SKM-1 treated with dmso at 0.1 percent for 144 hours (cell line): ENCODE measurements around the gene CDH4.

ENCODE experiments used
- DNase-seq: peaks from one replicate; lab custom pipeline; 2025; ENCODE audit not compliant: unreplicated experiment; lab: John Stamatoyannopoulos, UW

CDH4 gene

DNA sequence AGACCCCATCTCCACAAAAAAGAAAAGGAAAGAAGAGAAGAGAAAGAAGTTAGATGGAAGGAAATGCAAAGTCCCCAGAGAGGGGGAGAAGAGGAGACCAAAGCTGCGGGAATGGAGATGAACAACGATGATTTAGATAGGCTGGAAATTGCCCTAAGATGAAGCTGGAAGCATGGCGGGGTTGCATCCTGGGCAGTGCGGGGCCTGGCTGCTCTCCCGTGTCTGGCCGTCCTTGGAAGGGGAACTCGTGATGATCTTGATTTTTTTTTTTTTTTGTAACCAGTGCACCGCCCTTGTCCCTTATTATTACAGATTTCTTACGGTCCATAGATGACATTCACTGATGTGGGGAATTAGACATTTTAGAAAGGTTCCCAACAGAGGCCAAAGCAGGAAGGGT lies 276.5 kb downstream of the CDH4 start:
- DNase-seq, result no peak

DNA sequence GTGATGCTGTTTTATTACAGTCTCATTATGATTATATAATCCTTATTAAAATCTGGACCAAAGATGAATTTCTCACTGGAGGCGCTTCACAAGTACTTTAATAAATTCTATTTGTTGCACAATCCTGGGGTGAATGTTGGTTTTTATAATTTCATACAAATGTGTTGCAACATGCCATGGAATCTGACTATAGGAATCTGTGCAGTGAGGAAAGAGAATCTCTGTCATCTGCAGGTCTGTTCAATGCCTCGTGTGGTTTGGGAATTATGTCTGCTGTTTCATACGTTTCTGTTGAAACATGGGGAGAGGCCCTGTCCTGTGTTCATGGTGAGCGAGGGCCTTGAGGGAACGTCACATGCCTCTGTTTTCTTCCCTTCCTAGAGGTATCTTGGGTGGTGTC lies 277.3 kb downstream of the CDH4 start:
- no peak for DNase-seq

DNA sequence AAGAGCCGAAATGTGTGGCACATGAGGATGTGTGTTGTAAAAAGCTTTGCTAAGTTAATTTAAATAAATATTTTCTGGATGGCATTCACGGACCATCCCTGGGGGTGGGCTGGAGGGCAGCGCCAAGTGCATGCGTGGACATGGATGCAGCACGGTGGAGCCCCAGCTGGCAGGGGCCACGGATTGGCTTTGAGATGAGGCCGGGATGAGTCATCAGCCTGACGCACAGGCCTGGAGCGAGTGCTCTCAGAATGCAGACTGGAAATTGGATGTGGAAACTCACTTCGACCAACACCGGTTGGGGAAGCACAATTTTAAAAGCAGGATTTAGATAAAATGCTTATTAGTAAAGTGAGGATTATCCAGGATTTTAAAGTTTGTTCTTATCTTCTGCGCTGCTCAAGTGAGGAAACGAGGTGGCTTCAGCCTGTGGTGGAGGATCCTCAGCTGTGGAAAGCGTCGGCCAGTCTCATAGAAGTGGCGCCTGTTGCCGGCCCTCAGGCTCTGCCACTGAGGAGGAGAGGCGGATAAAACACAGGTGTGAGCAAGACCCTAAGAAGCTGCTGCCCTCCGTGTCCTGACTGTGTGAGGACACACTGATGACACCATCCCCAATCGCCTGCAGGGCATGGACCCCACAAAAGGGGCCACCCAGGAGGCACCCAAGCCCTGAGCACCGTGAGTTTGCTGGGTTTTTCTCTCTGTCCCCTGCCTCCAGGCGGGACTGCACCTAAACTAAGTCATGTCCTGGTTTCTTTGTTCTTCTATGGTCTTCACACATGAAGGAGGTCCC lies 279.7 kb downstream of the CDH4 start:
- no peak for DNase-seq

DNA sequence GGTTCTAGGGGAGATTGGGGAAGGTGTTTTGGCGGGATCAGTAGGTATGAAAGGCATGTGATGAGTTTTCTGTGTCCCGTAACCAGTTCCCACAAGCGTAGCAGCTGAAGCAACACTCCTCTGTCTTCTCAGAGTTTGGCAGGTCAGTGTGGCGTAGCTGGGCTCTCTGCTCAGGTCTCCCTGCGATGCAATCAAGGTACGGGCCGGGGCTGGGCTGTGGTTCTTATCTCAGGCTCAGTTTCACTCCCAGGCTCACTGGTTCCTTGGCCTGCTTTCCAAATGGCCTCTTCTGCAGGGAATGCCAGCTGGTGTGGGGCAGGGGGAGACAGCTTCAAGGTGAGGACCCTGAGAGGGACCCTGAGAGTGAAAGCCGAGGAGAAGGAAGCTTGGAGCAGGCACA lies 280.7 kb downstream of the CDH4 start:
- DNase-seq, result no peak

DNA sequence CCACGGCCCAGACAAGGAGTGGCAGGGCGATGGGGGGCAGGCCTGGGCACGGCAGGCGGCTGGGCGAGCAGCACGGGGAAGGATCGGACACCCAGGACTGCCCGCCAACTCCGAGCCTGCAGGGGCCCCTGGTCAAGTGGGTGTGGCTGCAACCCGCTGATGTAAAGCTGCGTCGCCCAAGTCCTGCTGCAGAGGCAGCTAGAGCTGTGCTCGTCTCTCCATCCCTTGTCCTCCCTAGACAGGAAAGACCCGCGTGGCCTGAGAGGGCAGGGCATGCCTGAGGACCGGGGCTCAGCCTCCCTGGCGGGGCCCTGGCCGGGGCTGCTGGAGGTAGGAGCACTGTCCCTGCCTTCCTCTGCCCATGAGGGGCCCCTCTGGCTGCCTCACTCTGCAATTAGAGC lies 281.2 kb downstream of the CDH4 start:
- no peak for DNase-seq

DNA sequence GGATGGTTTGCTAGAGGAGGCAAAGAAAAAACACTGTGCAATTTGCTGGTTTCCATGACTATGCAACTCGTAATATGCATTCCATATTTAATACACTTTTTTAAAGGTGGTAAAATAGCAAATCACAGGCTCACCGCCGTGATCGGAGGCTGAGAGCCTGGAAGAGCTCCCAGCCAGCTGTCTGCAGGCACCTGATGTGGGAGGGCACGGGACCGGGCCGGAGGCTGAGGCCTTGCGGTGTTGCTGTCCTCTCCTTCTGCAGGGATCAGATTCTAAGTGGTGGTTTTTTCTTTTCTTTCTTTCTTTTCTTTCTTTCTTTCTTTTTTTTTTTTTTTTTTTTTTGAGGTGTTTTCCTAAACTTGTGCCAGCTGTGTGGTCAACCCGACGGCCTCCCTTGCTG lies 282.3 kb downstream of the CDH4 start:
- no peak for DNase-seq

DNA sequence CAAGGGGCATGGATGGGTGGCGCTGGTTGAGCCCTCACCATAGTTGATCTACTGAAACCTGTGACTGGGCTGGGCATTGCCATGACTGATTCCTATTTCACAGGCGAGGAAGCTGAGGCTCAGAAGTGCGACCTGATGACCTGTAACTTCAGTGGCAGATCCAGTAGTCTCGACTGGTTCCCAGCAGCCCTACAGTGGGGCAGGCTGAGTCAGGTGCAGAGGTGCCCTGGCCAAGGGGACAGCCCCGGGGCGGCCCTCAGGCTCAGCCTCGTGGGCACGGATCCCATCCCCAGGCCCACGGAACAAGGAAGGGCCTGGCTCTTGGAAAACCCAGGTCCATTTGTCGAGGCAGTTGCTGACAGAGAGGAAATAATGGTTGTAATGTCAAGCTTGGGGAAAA lies 283.0 kb downstream of the CDH4 start:
- no peak for DNase-seq

DNA sequence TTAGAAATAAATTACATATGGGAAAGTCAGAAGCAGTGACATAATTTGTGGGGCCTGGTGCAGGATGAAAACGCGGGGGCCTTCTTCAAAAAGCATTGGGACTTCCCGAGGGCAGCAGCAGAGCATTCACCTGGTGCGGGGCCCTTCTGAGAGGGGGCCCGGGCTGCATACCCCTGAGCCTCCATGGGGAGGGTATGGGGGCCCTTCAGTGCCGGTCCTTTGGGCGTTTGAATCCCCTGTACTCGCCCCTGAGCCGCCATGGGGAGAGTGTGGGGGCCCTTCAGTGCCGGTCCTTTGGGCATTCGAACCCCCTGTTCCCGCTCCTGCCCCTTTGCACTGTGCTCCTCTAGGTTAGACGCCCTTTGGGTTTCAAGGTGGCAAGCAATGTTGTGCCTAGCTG lies 283.5 kb downstream of the CDH4 start:
- no peak for DNase-seq

DNA sequence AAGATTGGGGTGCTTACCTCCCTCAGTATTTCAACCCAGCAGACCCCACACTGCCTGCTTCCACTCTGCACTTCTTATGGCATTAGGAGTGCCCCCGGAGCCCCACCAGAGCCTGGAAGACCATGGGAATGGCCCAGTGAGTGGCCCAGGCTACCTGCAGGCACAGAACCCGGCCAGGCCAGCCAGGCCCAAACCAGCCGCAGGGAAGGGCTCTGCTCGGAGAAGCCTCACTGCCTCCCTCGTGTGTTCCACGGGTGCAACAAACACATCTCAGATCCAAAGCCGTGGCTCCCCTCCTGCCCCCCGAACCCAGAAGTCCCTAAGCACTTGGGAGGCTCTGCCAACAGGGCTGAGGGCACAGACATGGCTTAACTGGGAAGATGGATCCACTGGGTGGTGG lies 283.9 kb downstream of the CDH4 start:
- DNase-seq, result no peak

DNA sequence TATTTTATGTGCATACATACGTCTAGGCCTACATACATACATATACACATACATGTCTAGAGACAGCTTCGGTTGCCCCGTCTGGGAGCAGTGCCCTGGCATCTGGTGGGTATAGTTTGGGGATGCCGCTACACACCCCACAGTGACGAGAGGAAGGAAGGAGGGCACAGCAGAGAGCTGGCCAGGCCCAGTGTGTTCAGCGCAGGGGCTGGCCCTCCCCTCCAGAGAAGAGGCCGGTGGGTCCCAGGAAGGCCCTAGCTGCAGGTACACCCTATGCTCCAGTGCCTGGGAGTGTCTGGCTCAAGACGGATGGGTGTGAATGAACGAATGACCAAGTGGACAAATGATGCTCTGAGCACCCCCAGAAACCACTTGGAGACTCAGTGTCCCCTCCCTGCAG lies 284.6 kb downstream of the CDH4 start:
- DNase-seq, result no peak

DNA sequence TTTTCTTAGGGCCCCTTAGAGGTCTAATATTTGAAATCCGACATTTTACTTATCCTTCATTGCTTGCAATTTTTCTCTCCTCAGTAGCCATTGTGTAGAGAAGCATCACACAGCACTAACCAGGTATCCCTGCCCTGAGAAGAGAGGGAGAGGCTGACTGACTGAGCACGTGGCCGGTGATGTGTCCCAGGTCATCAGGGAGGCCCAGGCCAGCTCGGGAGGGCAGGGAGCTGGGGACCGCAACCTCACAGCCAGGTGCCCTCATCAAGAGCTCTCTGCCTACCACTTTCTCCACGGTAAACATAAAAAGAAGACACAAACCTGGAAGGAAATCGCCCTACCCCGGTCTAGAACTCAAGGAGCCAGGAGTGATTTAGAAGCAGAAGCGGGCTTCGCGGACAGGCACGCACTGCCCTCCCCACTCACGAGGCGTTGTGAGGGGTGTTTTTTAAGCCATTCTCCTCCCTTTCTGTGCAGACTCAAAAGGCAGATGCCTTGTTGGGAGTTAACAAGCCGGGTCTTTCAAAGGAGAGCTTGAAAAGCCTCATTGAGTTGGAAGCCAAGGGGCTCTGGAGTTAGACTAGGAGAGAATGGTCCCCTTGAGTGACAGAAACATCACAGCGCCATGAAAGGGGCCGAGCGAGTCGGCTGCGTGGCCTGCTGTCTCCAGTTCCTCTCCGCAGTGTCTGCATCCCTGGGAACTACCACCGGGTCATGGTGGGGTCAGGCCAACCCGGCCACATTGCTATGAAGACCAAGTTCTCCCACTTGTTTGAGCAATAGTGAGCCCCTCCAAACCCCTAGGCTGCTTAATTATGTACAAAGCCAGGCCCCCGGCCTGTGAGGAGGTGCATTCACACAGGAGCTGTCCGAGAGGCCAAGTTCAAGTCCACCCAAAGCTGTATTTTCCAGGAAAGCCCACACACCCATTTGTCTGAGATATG lies 285.4 kb downstream of the CDH4 start:
- no peak for DNase-seq

DNA sequence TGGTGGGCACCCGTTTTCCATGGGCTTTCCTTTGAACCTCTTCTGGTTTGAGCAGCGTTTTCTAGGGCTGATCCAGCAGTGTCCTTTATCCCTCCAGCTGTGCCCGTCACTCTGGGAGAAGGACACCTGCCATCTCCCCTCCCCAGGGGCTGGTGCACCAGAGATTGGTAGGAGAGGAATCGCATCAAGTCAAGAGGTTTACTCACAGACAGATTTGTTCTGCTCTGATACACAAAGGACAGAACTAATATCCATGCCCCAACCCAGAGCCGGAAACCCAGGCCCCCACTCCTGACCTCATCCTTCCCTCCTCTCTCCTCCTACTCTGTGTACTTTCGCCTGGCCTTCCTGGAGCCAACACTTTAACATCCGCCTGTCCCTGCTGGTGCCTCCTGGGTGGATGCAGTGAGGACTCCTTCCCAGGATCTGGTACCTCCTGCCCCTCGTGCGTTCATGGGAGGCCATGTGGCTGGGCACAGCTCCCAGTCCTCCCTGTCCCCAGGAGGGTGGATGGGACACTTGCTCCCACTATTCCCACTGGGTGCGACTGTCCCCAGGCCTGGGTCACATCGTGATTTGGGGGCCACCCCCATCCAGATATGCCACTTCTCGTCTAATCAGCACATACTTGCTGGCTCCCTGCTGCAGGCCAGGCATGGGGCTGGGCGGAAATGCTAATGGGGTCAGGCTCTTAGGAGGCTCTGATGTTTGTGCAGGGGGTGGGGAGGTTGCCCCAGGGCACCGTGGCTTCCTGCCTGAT lies 286.3 kb downstream of the CDH4 start:
- no peak for DNase-seq

DNA sequence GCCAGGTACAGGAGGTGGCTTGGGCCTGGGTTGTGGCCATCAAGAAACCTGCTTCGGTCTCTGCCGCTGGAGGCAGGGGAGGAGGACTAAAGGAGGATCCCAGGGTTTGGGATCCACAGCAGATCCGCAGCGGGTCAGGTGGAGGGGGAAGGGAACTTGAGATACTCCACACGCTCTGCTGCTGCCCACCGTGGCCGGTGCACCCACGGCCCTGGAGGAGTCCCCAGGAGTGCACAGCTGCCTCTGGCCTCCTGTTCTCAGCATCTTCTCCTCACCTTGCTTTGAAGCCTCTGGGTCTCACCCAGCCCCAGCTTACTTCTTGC lies 286.8 kb downstream of the CDH4 start:
- DNase-seq, result no peak

DNA sequence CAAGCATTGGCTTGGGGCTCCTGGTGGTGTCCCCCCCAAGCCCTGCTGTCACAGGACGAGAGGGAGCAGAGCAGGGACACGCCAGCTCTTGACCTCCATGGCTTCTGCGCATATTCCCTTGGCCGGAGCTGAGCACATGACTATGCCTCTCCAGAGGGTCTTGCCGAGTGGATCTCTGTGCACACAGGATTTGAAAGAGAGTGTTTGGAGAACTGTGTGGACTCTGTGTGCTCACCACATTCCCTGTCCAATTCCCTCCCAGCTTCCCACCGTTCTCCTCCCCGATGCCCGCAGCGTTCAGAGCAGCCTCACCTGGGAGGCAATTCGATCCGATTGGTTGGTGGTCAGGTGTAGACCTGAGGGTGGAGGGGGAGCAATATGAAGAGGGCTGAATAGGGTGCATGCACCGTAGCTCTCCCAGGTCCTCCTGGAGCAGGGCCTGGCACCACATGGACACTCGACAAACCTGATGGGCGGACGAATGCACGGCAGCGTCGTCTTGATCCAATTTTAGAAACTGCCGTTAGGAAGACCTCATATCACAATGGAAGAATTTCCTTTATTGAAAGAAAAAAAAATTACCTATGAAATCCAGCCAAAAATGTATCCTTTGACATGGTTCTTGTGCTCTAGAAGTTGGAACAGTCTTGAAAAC lies 287.8 kb downstream of the CDH4 start:
- DNase-seq, result no peak

DNA sequence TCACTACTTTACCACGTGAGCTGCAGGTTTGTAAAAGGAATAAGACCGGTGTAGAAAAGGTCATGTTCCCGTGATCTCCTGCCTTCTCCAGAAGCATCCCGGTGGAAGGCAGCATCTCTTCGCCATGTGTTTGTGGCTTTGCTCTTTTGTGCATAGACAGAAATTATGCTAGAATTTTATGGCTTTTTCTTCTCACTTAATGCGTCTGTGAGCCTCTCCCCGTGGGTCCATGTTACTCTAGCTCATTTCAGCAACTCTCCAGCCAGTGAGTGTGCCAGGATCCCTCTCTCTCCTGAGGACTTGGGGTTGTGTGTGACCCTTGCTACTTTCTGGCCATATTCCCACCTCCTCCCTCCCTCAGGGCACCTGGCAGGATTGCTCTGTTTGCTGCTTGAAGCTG lies 289.5 kb downstream of the CDH4 start:
- no peak for DNase-seq

DNA sequence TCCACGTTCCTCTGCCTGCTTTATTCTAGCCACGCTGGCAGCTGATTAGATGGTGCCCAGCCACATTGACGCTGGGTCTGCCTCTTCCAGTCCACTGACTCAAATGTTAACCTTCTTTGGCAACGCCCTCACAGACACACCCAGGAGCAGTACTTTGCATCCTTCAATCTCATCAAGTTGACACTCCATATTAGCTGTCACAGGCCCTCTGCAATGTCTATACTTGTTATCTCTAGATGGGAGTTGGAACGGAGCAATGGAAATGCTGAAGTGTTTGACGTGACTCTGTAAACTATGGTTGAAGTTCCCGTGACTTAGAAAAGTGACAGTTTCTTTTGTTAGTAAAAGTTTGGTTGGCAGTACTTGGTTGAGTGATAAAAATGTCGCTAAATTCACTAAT lies 291.0 kb downstream of the CDH4 start:
- no peak for DNase-seq

DNA sequence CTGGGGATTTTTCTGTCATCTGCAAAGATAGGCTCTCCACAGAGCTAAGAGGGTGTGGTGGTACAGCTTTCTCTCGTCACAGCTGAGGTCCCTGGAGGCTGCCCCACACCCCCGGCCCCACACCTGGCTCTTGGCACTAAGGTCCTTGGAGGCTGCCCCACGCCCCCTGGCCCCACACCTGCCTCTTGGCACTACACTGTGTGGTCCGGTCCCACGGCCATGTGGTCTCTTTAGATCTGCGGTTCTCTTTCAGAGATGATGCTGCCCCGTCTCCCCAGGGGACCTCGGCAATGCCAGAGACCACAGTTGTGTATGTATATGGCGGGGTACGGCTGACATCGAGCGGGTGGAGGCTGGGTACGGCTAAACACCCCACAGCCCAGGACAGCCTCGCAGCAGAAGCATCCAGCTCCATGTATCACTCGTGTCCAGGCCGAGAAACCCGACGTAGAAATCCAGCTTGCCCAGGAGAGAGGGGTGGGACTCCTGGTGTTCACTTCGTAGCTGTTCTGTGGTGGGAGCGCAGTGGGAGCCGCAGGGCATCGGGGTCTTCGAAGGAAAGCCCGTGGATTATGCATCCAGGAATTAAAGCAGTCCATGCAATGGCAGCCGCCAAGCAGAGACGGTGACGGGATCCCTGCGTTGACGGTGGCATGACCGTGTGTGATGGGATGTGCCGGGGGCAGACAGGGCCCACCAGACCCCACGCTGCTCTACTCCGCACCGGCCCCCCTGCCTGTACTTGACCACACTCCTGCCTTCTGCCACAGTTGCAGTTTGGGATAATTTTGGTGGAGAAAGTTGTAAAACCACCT lies 292.1 kb downstream of the CDH4 start:
- no peak for DNase-seq

DNA sequence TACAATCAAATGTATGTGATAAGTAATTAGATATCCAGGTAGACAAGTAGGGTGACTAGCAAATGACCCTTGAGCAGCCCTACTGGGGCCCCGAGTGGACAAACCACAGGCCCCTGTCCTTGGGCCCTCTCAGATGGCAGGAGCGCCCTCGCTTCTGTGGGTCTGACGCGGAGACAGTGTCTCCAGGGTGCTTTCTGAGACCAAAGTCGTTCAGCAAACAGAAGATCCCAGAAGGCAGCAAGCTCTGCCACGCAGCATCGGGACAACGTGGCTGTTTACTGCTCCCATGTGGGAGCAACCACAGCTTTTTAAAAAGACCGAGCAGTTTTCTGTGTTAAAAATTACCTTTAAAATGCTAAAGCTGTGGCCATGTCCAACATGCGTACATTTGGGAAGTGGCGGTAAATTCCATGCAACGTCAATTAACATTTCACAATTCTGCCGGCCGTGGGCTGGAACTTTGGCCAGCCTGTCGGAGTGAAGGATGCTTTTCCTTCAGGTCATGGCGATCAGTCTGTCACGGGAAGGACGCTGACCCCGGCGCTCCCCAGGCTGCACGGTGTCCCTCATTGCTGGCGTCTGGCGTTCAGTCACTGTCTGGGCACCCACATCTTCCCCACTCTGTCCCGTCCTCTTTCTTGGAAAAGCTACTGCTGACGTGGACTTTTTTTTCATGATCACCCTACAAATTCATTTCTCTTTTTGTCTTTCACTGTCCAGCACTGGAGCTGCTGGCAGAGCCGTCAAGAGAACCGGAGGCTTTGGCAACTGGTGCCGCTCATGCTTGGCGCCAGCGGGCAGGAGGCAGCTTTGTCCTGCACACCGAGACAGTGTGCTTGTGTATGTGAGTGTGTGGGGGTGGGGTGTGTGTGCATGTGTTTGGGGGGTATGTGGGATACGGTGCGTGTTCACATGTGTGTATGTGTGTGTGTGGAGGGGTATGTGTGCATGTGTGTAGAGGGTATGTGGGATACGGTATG lies 293.1 kb downstream of the CDH4 start:
- no peak for DNase-seq

DNA sequence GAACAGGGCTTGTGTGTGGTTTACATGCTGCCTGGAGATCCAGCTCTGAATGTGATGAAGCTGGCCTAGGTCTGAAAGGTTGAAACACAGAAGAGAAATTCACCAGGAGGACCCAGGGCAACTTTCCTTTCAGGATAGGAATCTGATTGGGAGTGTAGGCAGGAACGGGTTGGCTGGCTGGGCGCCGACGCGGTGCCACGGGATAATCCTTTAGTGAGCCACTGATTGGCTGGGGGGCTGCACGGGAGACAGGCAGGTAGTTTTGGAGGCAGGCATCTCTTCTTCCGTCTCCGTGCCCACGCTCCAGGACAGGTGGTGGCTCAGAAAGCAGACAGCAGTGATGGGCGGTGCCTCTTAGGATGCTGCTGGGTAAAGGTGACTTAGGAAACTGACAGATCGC lies 294.6 kb downstream of the CDH4 start:
- DNase-seq, result no peak
